DMS79 (cell line): ENCODE data around the gene MAP3K9.
A peak's percentile ranks its signal among the peaks of the same experiment; 100 is the strongest.

Source experiments
- DNase-seq: peaks from one replicate; lab custom pipeline; 2025; lab: John Stamatoyannopoulos, UW

Gene MAP3K9

DNA sequence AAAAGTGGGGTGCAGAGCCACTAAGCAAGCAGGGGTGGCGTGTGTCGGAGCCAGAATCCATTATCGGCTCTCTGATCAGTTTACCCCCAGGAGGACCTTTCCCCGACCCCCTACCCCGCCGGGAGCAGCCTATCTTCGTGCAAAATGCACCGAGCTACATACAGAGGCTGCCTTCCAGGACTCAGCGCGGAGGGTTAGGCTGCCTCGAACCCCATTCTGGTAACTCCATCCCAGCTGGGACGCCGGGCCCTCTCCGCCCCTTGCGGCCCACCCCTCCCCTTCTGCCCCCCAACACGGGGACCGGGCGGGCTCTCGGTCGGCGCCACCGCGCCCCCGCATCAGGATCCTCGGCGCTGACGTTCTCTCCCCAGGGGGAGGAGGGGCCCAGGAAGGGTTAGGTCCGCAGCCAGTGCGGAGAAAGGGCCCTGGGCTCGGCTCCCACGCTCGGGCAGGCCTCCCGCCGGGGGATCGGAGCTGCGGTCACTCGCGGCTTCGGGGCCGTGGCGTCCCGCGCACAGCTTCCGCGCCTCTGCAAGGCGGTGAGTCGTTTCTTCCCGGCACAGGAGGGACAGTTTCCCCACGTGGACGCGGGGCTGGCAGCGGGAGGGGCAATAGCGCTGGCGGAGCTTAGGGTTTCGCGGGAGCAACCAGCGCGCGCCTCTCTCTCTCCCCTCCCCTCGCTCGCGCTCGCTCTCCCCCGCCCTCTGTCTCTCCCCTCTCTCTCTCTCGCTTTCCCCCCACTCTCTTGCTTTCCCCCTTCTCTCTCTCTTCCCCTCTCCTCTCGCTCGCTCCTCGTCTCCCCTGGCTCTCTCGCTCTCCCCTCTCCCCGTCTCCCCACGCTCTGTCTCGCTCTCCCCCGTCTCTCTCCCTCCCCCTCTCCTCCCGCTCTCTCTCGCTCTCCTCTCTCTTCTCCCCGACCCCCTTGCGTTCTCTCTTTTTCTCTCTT lies 12.5 kb upstream of the MAP3K9 start:
- DNase-seq: no peak

DNA sequence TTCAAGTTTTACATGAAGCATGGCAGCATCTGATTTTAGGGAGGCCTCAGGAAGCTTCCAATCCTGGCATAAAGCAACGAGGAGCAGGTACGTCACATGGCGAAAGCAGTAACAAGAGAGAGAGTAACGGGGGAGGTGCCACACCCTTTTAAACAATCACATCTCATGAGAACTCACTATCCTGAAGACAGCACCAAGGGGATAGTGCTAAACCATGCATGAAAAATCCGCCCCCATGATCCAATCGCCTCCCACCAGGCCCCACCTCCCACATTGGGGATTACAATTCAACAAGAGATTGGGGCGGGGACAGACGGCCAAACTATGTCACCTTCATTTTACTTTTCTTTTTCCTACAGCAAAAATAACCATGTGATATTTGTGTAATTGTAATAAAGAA lies 7.2 kb upstream of the MAP3K9 start:
- DNase-seq: no peak

DNA sequence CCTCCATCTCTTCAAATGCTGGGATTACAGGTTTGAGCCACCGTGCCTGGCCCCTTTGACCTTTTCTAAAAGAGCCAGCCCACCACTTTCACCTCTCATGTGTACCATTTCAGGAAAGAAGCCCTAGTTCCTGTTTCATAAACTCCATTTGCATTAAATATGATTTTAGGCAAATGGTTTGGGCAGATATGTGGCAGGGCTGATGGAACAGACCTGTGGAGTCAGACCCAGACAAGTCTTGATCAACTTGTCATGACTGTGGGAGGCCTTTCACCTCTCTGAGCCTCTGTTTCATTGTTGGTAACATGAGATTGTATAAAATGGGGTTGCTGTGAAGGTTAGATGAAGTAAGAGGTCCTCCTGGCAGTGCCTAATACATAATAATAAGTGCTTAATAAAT lies 5.2 kb upstream of the MAP3K9 start:
- DNase-seq: no peak

DNA sequence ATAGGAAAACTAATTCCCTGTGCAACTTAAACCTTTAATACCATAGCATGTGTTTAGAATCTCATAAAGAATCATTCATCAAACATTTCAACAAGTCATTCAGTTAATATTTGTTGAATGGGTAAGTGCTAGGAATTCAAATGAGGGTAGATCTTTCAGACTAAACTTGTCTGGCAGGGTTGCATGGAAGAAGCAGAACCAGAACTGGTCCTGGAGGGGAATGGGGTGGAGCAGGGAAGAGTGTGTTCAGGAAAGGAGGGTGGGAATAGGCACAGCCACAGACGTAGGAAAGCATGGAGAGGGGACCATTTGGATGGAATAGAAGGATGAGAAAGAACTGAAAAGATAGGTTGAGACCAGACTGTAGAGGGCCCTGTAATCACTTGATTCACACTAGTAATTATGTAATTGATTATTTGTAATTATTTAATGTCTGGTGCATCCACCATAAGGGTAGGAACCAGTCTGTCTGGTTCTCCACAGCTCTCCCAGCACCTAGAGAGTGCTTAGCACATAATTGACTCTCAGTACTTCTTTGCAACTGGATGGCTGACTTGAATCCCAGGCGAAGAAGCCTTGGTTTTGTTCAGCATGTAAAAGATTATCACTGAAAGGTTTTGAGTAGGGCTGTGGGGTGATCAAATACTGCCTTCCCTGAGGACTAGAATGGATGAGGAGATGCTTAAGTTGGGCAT lies 3.0 kb upstream of the MAP3K9 start:
- DNase-seq: no peak

DNA sequence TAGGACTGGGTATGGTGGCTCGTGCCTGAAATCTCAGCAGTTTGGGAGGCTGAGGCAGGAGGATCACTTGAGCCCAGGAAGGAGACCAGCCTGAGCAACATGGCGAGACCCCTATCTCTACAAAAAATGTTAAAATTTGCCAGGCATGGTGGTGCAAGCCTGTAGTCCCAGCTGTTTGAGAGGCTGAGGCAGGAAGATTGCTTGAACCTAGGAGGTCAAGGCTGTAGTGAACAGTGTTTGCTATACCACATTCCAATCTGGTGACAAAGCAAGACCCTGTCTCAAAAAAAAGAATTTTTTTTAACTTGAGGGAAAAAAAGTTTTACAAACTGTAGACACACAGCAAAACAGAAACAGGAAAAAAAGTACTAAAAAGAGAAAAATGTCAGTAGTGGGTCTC lies 2.3 kb upstream of the MAP3K9 start:
- DNase-seq: no peak

DNA sequence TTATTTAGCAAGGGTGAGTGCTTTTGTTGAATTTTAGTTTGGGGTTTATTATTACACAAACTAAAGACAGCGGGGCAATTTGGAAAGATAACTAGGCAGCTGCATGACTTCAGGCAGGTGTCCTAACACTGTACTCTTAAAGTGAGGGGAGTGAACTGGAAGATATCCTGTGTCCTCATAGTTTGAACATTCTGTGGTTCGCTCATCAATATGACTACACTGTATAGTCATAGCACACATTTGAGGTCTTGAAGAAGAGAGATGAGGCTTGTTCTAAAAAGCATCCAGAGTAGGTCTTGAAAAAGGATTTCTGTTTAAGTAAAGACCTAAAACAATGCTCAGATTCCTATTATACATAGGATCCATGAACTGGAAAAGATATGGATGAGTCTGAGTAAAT lies 1.7 kb upstream of the MAP3K9 start:
- DNase-seq: no peak

DNA sequence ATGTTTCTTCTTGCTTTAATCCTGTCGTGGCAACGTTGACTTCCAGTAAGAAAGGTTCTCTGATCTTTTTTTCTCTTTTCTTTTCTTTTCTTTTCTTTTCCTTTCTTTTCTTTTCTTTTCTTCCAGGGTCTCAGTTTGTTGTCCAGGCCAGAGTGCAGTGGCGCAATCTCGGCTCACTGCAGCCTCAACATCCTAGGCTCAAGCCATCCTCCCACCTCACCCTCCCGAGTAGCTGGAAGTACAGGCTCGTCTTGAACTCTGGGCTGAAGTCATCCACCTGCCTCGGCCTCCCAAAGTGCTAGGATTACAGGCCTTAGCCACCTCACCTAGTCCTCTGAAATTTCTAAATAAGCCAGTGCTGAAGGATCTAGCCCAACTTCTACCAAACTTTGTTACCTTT lies 1.3 kb upstream of the MAP3K9 start:
- DNase-seq: no peak

DNA sequence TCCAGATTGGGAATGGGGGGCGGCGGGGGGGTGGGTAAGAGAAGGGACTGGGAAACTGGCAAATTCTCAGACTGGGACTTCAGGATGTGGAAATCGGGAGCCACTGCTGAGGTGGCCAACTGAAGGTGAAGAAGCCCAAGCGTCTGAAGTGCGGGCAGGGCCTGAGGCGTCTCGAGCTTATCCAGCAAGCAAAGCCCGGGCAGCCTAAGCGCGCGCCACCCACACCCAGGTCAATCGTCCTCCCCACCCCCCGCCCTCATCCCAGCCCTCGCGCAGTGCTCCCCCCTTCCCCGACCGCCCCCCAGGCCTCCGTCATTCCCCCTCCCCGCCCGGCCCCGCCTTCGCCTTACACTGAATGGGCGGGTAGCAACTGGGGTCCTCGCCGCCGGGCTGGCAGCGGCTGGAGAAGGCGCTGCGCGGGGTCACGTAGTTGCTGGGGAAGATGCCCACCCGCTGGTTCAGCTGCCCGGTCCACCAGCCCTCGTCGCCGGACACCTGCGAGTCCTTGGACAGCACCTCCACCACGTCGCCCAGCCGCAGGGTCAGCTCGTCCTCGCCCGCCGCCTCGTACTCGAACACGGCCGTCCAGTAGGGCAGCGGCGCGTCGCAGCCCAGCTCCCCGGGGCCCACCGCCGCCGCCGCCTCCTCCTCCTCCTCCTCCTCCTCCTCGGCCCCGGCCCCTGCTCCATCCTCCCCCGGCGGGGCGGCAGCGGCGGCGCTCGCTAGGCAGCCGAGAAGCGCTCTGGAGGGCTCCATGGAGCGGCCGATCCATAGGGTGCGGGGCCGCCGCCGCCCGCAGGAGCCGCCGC lies 693 bp downstream of the MAP3K9 start:
- DNase-seq: no peak

DNA sequence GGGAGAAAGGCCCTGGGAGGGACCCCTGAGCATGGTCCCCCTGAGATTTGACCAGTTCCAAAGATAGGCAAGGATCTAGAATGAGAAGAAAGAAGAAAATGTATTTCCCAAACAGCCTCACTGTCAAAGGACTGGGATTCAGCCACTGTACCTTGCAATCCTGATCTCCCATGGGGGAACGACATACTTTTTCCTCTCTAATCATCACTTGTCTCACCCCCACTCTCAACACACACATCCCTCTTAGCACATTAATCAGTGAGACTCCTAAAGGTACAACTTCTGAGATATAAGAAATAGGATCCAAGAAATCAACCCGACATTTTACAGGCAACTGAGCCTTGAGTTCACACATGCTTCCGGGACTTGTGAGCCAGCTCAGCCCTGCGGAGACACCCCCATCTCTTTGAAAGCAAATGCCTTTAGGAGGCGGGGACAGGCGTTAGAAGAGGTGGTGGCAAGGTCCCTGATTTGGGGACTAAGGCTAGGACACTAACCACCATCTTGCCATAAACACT lies 1.4 kb downstream of the MAP3K9 start:
- peak; percentile 70 for DNase-seq

DNA sequence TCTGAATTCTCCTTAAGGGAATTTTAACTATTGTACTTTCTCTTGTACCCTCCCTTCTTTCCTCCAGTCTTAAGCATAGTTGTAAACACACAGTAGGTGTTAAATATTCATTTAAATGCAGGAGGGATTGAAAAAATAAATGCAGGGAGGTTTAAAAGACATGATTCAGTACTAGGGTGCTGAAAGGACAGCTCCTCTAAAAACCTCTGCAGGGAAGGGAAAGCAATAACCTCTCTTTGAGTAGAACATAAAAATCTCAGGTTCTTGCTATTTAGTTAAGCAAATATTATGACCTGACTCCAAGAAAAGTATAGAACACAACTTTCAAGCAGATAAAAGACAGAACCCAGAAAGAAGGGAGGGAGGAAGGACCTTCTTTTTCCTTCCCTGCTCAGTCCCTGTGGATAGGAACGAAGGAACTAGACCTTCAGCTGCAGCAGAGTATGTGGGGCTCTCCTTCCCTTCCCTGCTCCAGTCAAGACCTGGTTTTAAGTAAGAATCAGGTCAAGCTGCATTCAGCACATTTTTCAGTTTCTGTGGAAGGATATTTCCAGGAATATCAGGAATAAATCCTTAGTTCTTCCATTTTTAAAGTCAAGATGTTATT lies 4.7 kb downstream of the MAP3K9 start:
- DNase-seq: no peak

DNA sequence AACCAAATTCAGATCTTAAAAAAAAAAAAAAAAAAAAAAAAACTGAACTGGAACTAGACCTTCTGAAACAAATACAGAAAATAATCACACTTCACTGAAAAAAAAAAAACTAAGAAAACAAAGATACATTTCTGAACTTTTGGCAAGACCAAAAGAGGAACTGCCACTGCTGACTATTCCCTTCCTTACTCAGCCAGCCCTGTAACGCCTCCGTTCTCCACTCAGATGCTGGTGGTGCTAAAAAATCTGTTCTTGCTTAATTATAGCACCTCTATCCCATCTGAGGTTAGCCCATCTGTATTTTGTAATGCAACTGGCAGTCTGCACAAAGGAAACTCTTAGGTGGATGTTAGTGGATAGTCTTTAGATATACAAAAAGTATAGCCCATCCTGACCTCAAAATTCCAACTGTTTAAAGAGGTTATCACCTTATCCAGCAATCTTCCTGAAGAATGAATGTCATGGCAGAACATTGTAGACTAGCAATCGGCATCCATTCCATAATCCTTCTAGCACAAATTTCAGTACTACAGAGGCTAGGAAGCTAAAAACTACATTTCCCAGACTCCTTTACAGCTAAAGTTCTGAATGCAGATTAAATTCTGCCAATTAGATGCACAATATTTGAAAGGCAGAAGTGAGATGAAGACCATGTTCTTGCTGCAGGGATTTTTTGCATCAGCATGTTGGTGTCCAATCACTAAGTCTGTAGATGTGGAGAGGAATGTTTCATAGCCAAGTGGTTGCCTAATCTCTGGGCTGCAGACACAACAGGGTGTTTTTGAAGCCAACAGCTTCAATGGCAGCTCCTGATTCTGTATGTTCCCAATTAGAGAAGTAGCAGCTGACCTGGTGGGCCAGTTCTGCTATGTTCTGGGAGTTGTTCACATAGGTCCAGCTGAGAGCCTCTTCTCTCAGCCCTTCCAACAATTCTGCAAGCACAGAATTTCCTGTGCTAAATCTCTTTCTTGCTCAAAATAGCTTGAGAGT lies 5.7 kb downstream of the MAP3K9 start:
- no peak for DNase-seq

DNA sequence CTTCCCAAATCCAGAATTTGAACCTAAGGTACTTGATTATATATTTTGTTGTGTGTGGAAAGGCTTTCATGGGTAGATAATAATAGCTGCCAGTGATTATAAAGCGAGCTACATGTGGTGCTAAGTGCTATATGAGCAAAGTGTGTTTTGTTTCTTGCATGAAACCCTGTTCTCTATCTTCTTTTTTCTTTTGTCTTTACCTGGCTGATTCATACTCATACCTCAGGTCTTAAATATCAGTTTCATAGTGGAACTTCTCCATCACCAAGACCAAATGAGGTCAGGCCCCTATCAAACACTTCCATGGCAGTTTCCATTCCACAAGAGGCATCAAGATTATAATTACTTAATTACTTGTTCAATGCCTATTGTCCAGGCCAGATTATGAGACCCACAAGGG lies 6.9 kb downstream of the MAP3K9 start:
- no peak for DNase-seq

DNA sequence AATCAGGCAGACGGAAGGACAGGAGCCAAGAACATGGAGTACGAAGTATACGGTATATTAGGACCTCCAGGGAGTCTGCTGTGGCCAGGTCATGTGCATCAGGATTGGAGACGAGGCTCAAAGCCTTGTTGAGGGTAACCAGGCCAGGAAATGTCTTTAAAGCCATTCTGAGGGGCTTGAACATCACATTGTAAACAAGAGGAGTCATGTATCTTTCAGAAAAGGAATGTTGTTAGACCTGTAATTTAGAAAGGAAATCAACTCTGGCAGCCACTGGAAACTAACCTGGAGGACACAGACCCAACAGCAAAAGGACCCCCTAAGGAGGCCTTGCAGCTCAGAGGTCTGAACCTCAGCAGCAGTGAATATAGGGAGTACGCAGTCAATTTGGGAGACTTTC lies 7.5 kb downstream of the MAP3K9 start:
- DNase-seq: no peak

DNA sequence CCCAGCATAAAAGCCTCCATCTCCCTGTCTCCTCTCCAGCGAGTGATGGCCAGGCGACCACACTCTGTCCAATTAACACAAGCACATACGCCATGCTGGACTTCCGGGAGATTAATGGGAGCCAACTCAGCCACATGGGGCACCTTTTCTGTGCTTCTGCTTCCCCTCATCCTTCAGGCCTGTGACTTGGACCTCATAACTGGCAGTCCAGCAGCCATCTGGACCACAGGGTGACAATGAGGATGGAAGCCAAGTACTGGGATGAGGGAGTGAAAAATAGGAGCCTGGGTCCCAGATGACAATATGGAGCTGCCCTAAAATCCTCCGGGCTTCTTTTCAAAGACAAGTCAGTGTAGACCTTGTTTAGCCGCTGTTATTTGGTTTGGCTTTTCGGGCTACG lies 12.8 kb downstream of the MAP3K9 start:
- no peak for DNase-seq

DNA sequence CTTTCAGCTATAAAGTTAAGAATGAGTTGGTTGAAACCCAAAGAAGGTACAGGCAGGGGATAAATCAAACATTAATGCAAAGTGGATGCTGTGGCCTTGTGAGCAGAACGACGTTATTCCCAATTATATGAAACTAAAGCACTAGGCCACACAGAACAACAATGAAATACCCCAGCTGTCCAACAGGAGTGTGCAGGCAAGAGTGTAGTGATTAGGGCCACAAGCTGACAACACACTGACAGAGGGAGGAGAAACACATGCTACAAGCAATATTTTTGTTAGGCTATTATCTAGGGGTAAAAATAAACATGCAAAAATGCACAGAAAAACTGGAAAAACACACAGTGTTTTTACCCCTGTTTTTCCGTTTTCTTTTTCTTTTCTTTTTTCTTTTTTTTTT lies 15.0 kb downstream of the MAP3K9 start:
- no peak for DNase-seq

DNA sequence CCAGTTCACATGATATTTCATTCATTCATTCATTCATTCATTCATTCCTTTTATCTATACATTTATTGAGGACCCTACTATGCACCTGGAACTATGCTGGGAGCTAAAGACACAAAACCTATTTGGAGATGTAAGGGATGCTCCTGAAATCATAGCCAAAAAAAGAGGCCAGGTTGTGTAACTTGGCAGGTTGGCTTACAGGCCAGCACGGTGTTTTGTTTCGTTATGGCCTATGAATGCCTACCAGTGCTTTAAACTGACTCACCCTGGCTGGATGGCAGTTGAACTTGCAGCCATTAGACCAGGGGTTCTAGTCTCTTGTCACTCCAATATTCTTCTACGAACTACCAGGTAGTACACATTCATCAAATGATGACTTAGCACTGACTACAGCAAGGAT lies 15.7 kb downstream of the MAP3K9 start:
- DNase-seq: no peak

DNA sequence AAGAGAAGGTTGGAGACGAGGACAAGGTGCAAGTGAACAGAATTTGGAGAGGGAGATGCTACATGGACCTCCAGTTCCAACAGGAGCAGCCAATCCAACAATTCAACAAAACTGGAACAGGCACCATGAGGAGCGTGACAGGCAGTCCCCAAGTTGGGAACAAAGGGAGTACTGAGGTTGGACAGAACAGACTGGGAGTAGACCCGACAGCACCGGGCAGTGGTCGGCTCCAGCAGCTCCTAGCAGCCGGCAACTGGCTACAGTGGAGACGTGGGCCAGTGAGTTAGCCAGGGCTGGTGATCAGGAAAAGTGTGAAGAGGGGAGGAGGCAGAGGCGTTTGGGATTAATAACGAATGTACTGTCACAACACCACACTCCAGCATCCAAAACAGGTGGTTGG lies 16.4 kb downstream of the MAP3K9 start:
- DNase-seq: no peak

DNA sequence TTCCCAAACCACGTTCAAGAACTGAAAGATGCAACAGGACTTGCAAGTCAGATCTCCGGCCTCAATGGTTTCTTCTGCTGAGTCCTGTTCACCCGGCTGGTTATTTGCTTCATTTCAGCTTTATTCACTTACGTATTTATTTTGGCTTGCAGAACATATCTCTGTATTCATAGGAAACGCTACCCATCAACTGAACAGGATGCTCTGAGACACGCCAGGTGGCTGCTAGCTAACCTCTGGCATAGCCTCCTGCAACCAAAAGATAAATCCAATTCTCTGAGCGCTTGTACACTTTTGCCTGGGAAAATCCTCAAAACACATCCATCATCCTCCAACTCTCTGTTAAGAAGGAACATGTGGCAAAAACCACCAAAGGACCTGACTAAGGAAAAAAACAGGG lies 17.3 kb downstream of the MAP3K9 start:
- DNase-seq: no peak

DNA sequence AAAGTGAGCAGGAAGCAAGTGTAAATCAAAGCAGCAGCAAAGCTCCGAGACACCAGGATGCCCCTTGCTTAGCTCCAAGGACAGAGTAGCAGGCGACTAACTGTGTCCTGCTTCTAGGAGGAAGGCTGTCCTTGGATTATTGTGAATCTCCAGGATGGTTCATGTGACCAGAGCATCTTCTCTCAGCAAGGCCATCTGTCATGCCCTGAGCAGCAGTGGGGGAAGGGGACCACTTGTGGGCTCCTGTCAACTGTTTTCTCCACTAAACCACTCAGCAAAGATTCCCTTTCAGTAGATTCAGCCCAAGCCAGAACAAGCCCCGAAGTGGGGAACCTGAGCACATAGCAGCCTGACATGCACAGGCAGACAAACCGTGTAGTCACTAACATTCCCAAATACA lies 19.4 kb downstream of the MAP3K9 start:
- DNase-seq: no peak

DNA sequence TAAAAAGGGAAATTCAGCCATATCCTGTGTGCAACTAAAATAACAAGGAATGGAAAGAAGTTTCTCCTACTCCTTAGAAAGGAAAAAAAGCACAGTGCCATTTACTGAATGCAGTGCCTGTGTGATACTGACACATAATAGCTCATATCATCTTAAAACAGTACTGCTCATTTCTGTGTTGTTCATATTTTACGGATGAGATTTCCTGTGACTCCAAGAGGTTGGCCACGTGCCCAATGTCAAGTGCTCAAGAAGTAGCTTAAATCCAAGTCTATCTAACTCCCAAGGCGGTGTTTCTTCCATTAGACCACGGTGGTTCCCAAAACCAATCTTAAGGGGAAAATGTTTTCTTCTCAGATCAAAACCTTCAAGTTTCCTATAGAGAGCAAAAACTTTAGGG lies 20.0 kb downstream of the MAP3K9 start:
- DNase-seq: peak; percentile 74

DNA sequence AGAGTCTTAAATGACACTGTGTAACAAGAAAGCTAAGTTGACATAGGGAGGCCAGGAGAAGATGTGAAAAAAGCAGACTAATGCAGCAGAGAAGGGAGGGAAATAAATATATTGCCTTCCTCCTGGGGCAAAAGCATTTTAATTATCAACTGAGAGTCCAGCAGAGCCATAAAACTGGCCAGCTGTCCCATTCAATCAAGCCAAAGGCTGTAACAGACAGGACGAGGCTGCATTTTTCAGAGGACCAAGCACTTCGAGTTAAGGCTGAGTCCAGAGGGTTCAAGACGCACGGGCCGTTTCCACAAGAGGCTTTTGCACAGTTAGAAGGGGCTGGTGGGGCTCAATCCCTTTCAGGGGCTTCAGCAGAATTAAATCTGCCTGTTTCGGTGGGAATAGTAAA lies 20.4 kb downstream of the MAP3K9 start:
- DNase-seq: no peak
